ENCODE data around the gene SMAD2. TPM values are rescaled to one million over a fixed set of nuclear protein-coding genes. Genes with fewer than 3 reads are reported as not detected.

Gene SMAD2
- total and polyA plus RNA-seq, 2 experiments from 2014 or later, result 30.9 to 90.7 TPM

GRCh38 chr18:47871288-47871687, 59.2 kb downstream of the SMAD2 start:
- Histone ChIP-seq H3K36me3 (ENCODE audit: insufficient read depth) (peaks cover 8% of the 10 kb centered on the region; the same call in 1 of the 2 replicates), H3K27ac (ENCODE audit: low read depth) (no peak overlapping the region), H3K4me3 (no peak overlapping the region), H3K9me2 (ENCODE audit: insufficient read depth) (no peaks in the 10 kb centered on the region), H3K4me1 (ENCODE audit: insufficient read depth) (no peaks in the 10 kb centered on the region), H4K20me1 (replicated peaks; ENCODE audit: insufficient read depth) (peaks cover 9% of the 10 kb centered on the region; the same call in 1 of the 2 replicates), H3F3A (replicated peaks; ENCODE audit: low read depth) (no peaks in the 10 kb centered on the region), H3K27me3 (ENCODE audit: insufficient read depth) (no peaks in the 10 kb centered on the region), H3K79me2 (replicated peaks; ENCODE audit: insufficient read depth) (peaks cover 68% of the 10 kb centered on the region), H3K4me2 (no peak overlapping the region), H2AFZ (no peak overlapping the region)
- H3K27ac Mint-ChIP-seq, result no peak overlapping the region
- DNase-seq (ENCODE audit: low spot score) (no peak), ATAC-seq (no peak)
- peaks cover 23% of the 10 kb centered on the region for H3K36me3 Mint-ChIP-seq (ENCODE audit: low read depth)
- H3K27me3 Mint-ChIP-seq (ENCODE audit: insufficient read depth, low read depth, poor library complexity), result no peaks in the 10 kb centered on the region
- no peaks in the 10 kb centered on the region for H3K9me3 Mint-ChIP-seq
- H3K4me1 Mint-ChIP-seq, result peaks cover 24% of the 10 kb centered on the region
- TF ChIP-seq ZNF331 (CRISPR knock-in tag; IDR thresholded peaks at IDR 0.05; ENCODE audit: low read depth) (no peak), REST (IDR thresholded peaks at IDR 0.05; ENCODE audit: unreplicated experiment) (no peak), EZH2 (IDR thresholded peaks at IDR 0.05; ENCODE audit: low read depth, unreplicated experiment) (no peak), ETS1 (IDR thresholded peaks at IDR 0.05) (no peak), ZNF462 (CRISPR knock-in tag; IDR thresholded peaks at IDR 0.05) (no peak)
- H3K4me3 Mint-ChIP-seq, result no peak overlapping the region

Measured in GM23338 (cell line).